Measurements from ENCODE around the gene SYT1.

Gene SYT1

DNA sequence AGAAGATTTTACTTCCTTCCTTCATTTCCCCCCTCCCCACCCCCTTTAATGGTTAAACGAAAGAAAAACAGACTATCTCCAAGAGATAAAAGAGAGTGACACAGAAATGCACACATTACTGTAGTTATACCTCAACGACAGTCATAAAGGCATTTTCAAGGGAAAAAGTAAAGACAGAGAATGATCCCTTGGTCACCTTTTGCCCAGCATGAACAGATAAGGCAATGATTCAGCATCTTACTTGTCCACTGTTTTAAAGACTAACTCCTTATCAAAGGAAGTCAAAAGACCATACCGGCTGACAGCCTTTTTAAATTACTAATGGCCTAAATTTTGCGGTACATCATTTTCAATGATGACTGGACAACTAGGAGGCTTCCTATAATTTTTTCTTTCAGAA is 499.6 kb downstream of the SYT1 start:
- Histone ChIP-seq H3K9ac (ENCODE audit: low read depth, low read length) (no peak overlapping the region), H3K4me3 (ENCODE audit: low read depth, low read length) (no peak overlapping the region), H3K4me1 (ENCODE audit: control insufficient read depth, insufficient read depth, low read length) (peaks cover 18% of the 10 kb centered on the region), H3K27me3 (ENCODE audit: control insufficient read depth, insufficient read depth, low read length) (no peaks in the 10 kb centered on the region), H3K27ac (ENCODE audit: low read depth, low read length) (no peak overlapping the region), H3K9me3 (ENCODE audit: control insufficient read depth, insufficient read depth, low read length) (no peaks in the 10 kb centered on the region), H3K36me3 (ENCODE audit: control insufficient read depth, insufficient read depth, low read length) (no peaks in the 10 kb centered on the region)

DNA sequence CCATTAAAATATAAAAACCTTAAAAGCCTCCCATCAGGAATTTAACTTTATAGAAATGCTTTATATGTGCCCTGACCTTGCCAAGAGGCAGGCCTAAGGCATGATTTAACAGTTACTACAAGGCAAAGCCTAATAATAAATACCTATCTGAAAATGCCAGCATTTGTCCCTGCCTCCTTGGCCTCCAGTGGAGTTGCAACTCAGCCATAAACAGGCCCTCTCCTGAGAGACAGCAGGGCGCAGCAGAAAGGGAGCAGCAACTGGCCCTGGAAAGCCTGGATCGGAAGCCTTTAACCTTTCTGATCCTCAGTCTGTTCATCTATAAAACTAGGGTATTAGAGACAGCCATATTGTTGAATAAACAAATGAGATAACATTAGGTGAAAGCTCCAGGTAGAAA is 501.8 kb downstream of the SYT1 start:
- Histone ChIP-seq H3K4me1 (ENCODE audit: control insufficient read depth, insufficient read depth, low read length) (peaks cover 21% of the 10 kb centered on the region), H3K9ac (ENCODE audit: low read depth, low read length) (no peak overlapping the region), H3K27me3 (ENCODE audit: control insufficient read depth, insufficient read depth, low read length) (no peaks in the 10 kb centered on the region), H3K36me3 (ENCODE audit: control insufficient read depth, insufficient read depth, low read length) (no peaks in the 10 kb centered on the region), H3K4me3 (ENCODE audit: low read depth, low read length) (no peak overlapping the region), H3K27ac (ENCODE audit: low read depth, low read length) (no peak overlapping the region), H3K9me3 (ENCODE audit: control insufficient read depth, insufficient read depth, low read length) (no peaks in the 10 kb centered on the region)

DNA sequence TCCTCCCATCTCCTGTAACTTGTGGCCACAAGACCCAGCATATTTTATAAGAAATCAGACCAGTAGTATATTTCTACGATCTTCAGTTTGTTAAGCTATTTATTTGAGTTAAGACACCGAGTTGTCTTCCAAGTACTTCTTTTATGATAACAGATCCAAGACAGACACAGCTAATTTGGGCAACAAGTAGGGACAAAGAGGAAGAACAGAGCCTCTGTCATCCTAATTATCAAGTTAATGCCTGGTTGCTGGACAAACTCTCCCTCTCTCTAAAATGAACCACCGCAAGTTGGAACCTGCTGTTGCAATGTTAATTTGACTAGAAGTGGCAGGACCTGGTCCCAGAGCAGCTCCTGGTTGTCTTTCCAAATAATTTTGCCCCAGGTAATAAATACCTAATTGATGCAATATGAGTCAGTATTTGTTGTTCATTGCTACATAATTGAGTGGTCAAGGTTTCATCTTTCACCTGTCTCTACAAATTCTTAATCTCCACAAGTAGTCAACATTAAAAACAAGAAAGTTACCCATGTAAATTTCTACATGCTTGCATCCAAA is 502.5 kb downstream of the SYT1 start:
- no peaks in the 10 kb centered on the region for H3K9me3 ChIP-seq (ENCODE audit: control insufficient read depth, insufficient read depth, low read length)
- H3K4me3 ChIP-seq (ENCODE audit: low read depth, low read length): no peak overlapping the region
- peaks cover 25% of the 10 kb centered on the region for H3K4me1 ChIP-seq (ENCODE audit: control insufficient read depth, insufficient read depth, low read length)
- no peaks in the 10 kb centered on the region for H3K27me3 ChIP-seq (ENCODE audit: control insufficient read depth, insufficient read depth, low read length)
- no peaks in the 10 kb centered on the region for H3K36me3 ChIP-seq (ENCODE audit: control insufficient read depth, insufficient read depth, low read length)
- no peak overlapping the region for H3K27ac ChIP-seq (ENCODE audit: low read depth, low read length)
- H3K9ac ChIP-seq (ENCODE audit: low read depth, low read length): no peak overlapping the region

GRCh38 chr12:79370021-79370420 is 505.4 kb downstream of the SYT1 start:
- Histone ChIP-seq H3K36me3 (ENCODE audit: control insufficient read depth, insufficient read depth, low read length) (no peaks in the 10 kb centered on the region), H3K9ac (ENCODE audit: low read depth, low read length) (no peak overlapping the region), H3K27ac (ENCODE audit: low read depth, low read length) (no peak overlapping the region), H3K4me1 (ENCODE audit: control insufficient read depth, insufficient read depth, low read length) (peaks cover 28% of the 10 kb centered on the region), H3K9me3 (ENCODE audit: control insufficient read depth, insufficient read depth, low read length) (no peaks in the 10 kb centered on the region), H3K4me3 (ENCODE audit: low read depth, low read length) (no peak overlapping the region), H3K27me3 (ENCODE audit: control insufficient read depth, insufficient read depth, low read length) (no peaks in the 10 kb centered on the region)

DNA sequence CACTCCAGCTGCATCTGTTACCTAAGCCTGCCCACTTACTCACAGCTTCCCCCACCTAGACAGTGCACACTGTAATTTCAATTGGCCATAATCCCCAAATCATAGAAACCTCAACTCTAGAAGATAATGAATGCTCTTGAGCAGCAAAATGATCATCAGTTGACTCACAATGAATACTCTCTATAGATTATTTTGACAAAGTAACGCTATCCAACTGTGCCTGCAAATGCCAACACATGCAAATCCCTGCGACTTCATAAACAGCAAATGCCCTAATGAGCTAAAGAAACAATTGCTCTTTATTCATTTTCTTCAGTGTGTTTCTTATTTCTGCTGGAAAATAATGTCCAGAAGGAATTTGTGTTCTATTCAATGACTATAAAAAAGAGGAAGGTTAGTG is 506.7 kb downstream of the SYT1 start:
- H3K27me3 ChIP-seq (ENCODE audit: control insufficient read depth, insufficient read depth, low read length): no peaks in the 10 kb centered on the region
- no peak overlapping the region for H3K4me3 ChIP-seq (ENCODE audit: low read depth, low read length)
- no peak overlapping the region for H3K9ac ChIP-seq (ENCODE audit: low read depth, low read length)
- no peaks in the 10 kb centered on the region for H3K36me3 ChIP-seq (ENCODE audit: control insufficient read depth, insufficient read depth, low read length)
- H3K9me3 ChIP-seq (ENCODE audit: control insufficient read depth, insufficient read depth, low read length): no peaks in the 10 kb centered on the region
- H3K4me1 ChIP-seq (ENCODE audit: control insufficient read depth, insufficient read depth, low read length): peaks cover 29% of the 10 kb centered on the region
- H3K27ac ChIP-seq (ENCODE audit: low read depth, low read length): no peak overlapping the region

- Histone ChIP-seq H3K9ac (ENCODE audit: low read depth, low read length) (no peak overlapping the region), H3K9me3 (ENCODE audit: control insufficient read depth, insufficient read depth, low read length) (no peaks in the 10 kb centered on the region), H3K27ac (ENCODE audit: low read depth, low read length) (no peak overlapping the region), H3K27me3 (ENCODE audit: control insufficient read depth, insufficient read depth, low read length) (no peaks in the 10 kb centered on the region), H3K4me1 (ENCODE audit: control insufficient read depth, insufficient read depth, low read length) (peaks cover 33% of the 10 kb centered on the region), H3K36me3 (ENCODE audit: control insufficient read depth, insufficient read depth, low read length) (no peaks in the 10 kb centered on the region), H3K4me3 (ENCODE audit: low read depth, low read length) (no peak overlapping the region)
Observed at GRCh38 chr12:79373896-79374499, 509.4 kb downstream of the SYT1 start.

DNA sequence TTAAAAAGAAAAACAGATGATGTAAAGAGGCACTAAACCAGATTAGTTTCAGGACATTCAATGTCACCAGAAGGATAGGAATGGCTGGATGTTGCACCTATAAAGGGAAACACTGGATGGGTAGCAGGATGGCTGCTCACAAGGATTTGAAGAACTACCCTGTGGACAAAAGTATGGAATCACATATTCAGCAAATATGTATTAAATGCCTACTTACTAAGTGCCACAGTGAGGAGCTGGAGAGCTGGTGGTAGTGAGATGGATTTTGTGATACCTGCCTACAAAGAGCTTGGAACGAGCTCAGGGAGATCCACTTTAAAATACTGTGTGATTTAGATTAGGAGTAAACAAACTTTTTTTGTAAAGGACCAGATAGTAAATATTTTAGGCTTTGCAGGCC is 510.0 kb downstream of the SYT1 start:
- H3K9me3 ChIP-seq (ENCODE audit: control insufficient read depth, insufficient read depth, low read length): no peaks in the 10 kb centered on the region

GRCh38 chr12:79375050-79375449 is 510.5 kb downstream of the SYT1 start:
- H3K27ac ChIP-seq (ENCODE audit: low read depth, low read length): no peak overlapping the region

More for the DNA sequence above, 510.0 kb downstream of the SYT1 start:
- H3K27me3 ChIP-seq (ENCODE audit: control insufficient read depth, insufficient read depth, low read length): no peaks in the 10 kb centered on the region
- peaks cover 37% of the 10 kb centered on the region for H3K4me1 ChIP-seq (ENCODE audit: control insufficient read depth, insufficient read depth, low read length)
- H3K9ac ChIP-seq (ENCODE audit: low read depth, low read length): no peak overlapping the region
- H3K4me3 ChIP-seq (ENCODE audit: low read depth, low read length): no peak overlapping the region
- H3K27ac ChIP-seq (ENCODE audit: low read depth, low read length): no peak overlapping the region
- no peaks in the 10 kb centered on the region for H3K36me3 ChIP-seq (ENCODE audit: control insufficient read depth, insufficient read depth, low read length)

GRCh38 chr12:79378496-79378895 is 513.9 kb downstream of the SYT1 start:
- no peak overlapping the region for H3K9ac ChIP-seq (ENCODE audit: low read depth, low read length)
- no peaks in the 10 kb centered on the region for H3K27me3 ChIP-seq (ENCODE audit: control insufficient read depth, insufficient read depth, low read length)
- H3K36me3 ChIP-seq (ENCODE audit: control insufficient read depth, insufficient read depth, low read length): no peaks in the 10 kb centered on the region
- H3K4me3 ChIP-seq (ENCODE audit: low read depth, low read length): no peak overlapping the region
- no peak overlapping the region for H3K27ac ChIP-seq (ENCODE audit: low read depth, low read length)
- peaks cover 65% of the 10 kb centered on the region for H3K4me1 ChIP-seq (ENCODE audit: control insufficient read depth, insufficient read depth, low read length)
- no peaks in the 10 kb centered on the region for H3K9me3 ChIP-seq (ENCODE audit: control insufficient read depth, insufficient read depth, low read length)

More at GRCh38 chr12:79375050-79375449, 510.5 kb downstream of the SYT1 start:
- Histone ChIP-seq H3K9ac (ENCODE audit: low read depth, low read length) (no peak overlapping the region), H3K27me3 (ENCODE audit: control insufficient read depth, insufficient read depth, low read length) (no peaks in the 10 kb centered on the region), H3K36me3 (ENCODE audit: control insufficient read depth, insufficient read depth, low read length) (no peaks in the 10 kb centered on the region), H3K9me3 (ENCODE audit: control insufficient read depth, insufficient read depth, low read length) (no peaks in the 10 kb centered on the region), H3K4me1 (ENCODE audit: control insufficient read depth, insufficient read depth, low read length) (peaks cover 42% of the 10 kb centered on the region), H3K4me3 (ENCODE audit: low read depth, low read length) (no peak overlapping the region)

GRCh38 chr12:79380402-79380801 is 515.8 kb downstream of the SYT1 start:
- no peak overlapping the region for H3K27ac ChIP-seq (ENCODE audit: low read depth, low read length)
- H3K27me3 ChIP-seq (ENCODE audit: control insufficient read depth, insufficient read depth, low read length): no peaks in the 10 kb centered on the region
- no peak overlapping the region for H3K4me3 ChIP-seq (ENCODE audit: low read depth, low read length)
- H3K9me3 ChIP-seq (ENCODE audit: control insufficient read depth, insufficient read depth, low read length): no peaks in the 10 kb centered on the region
- no peaks in the 10 kb centered on the region for H3K36me3 ChIP-seq (ENCODE audit: control insufficient read depth, insufficient read depth, low read length)
- H3K4me1 ChIP-seq (ENCODE audit: control insufficient read depth, insufficient read depth, low read length): peaks cover 51% of the 10 kb centered on the region
- no peak overlapping the region for H3K9ac ChIP-seq (ENCODE audit: low read depth, low read length)

GRCh38 chr12:79381248-79382208 is 517.0 kb downstream of the SYT1 start:
- H3K4me1 ChIP-seq (ENCODE audit: control insufficient read depth, insufficient read depth, low read length): peaks cover 51% of the 10 kb centered on the region
- no peak overlapping the region for H3K9ac ChIP-seq (ENCODE audit: low read depth, low read length)
- peak overlapping the region; percentile 29; the same call in 1 of the 2 replicates for H3K4me3 ChIP-seq (ENCODE audit: low read depth, low read length)
- H3K27me3 ChIP-seq (ENCODE audit: control insufficient read depth, insufficient read depth, low read length): no peaks in the 10 kb centered on the region
- no peaks in the 10 kb centered on the region for H3K36me3 ChIP-seq (ENCODE audit: control insufficient read depth, insufficient read depth, low read length)
- H3K27ac ChIP-seq (ENCODE audit: low read depth, low read length): peak overlapping the region; percentile 82
- H3K9me3 ChIP-seq (ENCODE audit: control insufficient read depth, insufficient read depth, low read length): no peaks in the 10 kb centered on the region

All from HUES48 (cell line).